HG02571 (cell line): ENCODE results near the gene ENG.
"Not testable (repeated sequence)": the region's sequence is repeated elsewhere in the genome, so short reads cannot be mapped to it uniquely, and the experiment has no call there.

ENCODE experiments used
- ATAC-seq: cut with Tn5 transposase; IDR thresholded peaks from one replicate; pipeline ENCODE4 v1.9.1; 2021; ENCODE audit warnings: mild to moderate bottlenecking, moderate library complexity; ENCODE audit not compliant: unreplicated experiment

Gene ENG

GRCh38 chr9:127854184-127854806 lies at the start of gene ENG:
TSS of gene ENG (minus strand) at chr9:127854658. CDS start at chr9:127854355, 303 bp downstream.
- ATAC-seq = no peak

GRCh38 chr9:127903557-127904475 lies 49.4 kb upstream of the ENG start:
- no peak for ATAC-seq

- peak; percentile 43 for ATAC-seq
Measured at GRCh38 chr9:127899128-127899943, 44.9 kb upstream of the ENG start, which contains the start of gene ST6GALNAC6. TSS of gene ST6GALNAC6 (minus strand) at chr9:127899603. CDS start at chr9:127897981, 1,622 bp downstream.

- ATAC-seq = no peak
Measured at GRCh38 chr9:127898433-127899127, 44.1 kb upstream of the ENG start.

- no peak for ATAC-seq
Measured at GRCh38 chr9:127897193-127897692, 42.8 kb upstream of the ENG start.

GRCh38 chr9:127896395-127897192 lies 42.1 kb upstream of the ENG start:
- ATAC-seq = no peak

- no peak for ATAC-seq
Measured at GRCh38 chr9:127895811-127896210, 41.4 kb upstream of the ENG start.

GRCh38 chr9:127893392-127893791 lies 38.9 kb upstream of the ENG start:
- ATAC-seq = no peak

GRCh38 chr9:127892831-127893230 lies 38.4 kb upstream of the ENG start:
- ATAC-seq = no peak

- ATAC-seq = no peak
Measured at GRCh38 chr9:127890053-127890452, 35.6 kb upstream of the ENG start.

- ATAC-seq = no peak
Measured at GRCh38 chr9:127887792-127888191, 33.3 kb upstream of the ENG start.

GRCh38 chr9:127886401-127886972 lies 32.0 kb upstream of the ENG start:
- ATAC-seq = no peak

- no peak for ATAC-seq
Measured at GRCh38 chr9:127885508-127886281, 31.2 kb upstream of the ENG start.

- no peak for ATAC-seq
Measured at GRCh38 chr9:127884976-127885490, 30.6 kb upstream of the ENG start.

GRCh38 chr9:127884427-127884911 lies 30.0 kb upstream of the ENG start:
- no peak for ATAC-seq

- ATAC-seq = no peak
Measured at GRCh38 chr9:127883959-127884358, 29.5 kb upstream of the ENG start.

GRCh38 chr9:127881715-127882114 lies 27.3 kb upstream of the ENG start:
- ATAC-seq = not testable (repeated sequence)

GRCh38 chr9:127880143-127880542 lies 25.7 kb upstream of the ENG start:
- no peak for ATAC-seq
